GM19193 (cell line): ENCODE data around the gene YBX3.

Source experiments
- POLR2A ChIP-seq: IDR thresholded peaks from 4 replicates; pipeline ENCODE4 v1.6.1; 2011; ENCODE audit not compliant: insufficient read depth, insufficient read length; ENCODE audit errors: extremely low read depth

YBX3 gene

GRCh38 chr12:10661338-10661737 lies 61.8 kb downstream of the YBX3 start:
- no peak for TF ChIP-seq POLR2A

DNA sequence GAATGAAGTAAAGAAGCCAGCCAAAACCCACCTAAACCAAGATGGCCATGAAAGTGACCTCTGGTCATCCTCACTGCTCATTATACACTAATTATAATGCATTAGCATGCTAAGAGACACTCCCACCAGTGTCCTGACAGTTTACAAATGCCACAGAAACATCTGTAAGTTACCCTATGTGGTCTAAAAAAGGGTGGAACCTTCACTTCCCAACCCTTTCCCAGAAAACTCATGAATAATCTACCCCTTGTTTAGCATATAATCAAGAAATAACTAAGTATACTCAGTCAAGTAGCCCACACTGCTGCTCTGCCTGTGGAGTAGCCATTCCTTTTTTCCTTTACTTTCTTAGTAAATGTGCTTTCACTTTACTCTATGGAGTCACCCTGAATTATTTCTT lies 69.1 kb downstream of the YBX3 start:
- TF ChIP-seq POLR2A: no peak

- TF ChIP-seq POLR2A: no peak
Observed at GRCh38 chr12:10652192-10652591, 70.9 kb downstream of the YBX3 start.
